SK-N-SH treated with all-trans-retinoic acid at 6 μM for 48 hours (cell line): ENCODE results near the gene TRMT61A.

Experiments used
- CREB5 ChIP-seq: fragments of 250-450 bp; sonication (Bioruptor Pico); IDR thresholded peaks from 2 replicates; pipeline ENCODE4 v1.5.1; 2020; ENCODE audit warnings: low read depth, mild to moderate bottlenecking, moderate library complexity
- CSRNP3 ChIP-seq: fragments of 250-450 bp; sonication (Bioruptor Pico); IDR thresholded peaks from 2 replicates; pipeline ENCODE4 v1.5.1; 2021; ENCODE audit warnings: mild to moderate bottlenecking, moderate library complexity
- ESRRG ChIP-seq: fragments of 250-450 bp; sonication (Bioruptor Pico); IDR thresholded peaks from 2 replicates; pipeline ENCODE4 v1.6.1; 2021; ENCODE audit warnings: mild to moderate bottlenecking
- GLIS3 ChIP-seq: fragments of 250-450 bp; sonication (Bioruptor Pico); IDR thresholded peaks from 2 replicates; pipeline ENCODE4 v1.5.0; 2020; ENCODE audit warnings: mild to moderate bottlenecking, moderate library complexity
- PATZ1 ChIP-seq: fragments of 250-450 bp; sonication (Bioruptor Pico); IDR thresholded peaks from 2 replicates; pipeline ENCODE4 v1.8.0; 2020; ENCODE audit warnings: mild to moderate bottlenecking, moderate library complexity, borderline replicate concordance
- PPARA ChIP-seq: fragments of 250-450 bp; sonication (Bioruptor Pico); IDR thresholded peaks from 2 replicates; pipeline ENCODE4 v1.5.0; 2020; ENCODE audit warnings: mild to moderate bottlenecking, borderline replicate concordance
- RARB ChIP-seq: fragments of 250-450 bp; sonication (Bioruptor Pico); IDR thresholded peaks from 2 replicates; pipeline ENCODE4 v1.8.0; 2021; ENCODE audit warnings: mild to moderate bottlenecking, moderate library complexity
- TOX ChIP-seq: fragments of 250-450 bp; sonication (Bioruptor Pico); IDR thresholded peaks from 2 replicates; pipeline ENCODE4 v1.8.0; 2021; ENCODE audit warnings: mild to moderate bottlenecking, moderate library complexity, borderline replicate concordance
- ZC3H10 ChIP-seq: fragments of 250-450 bp; sonication (Bioruptor Pico); IDR thresholded peaks from 2 replicates; pipeline ENCODE4 v1.5.1; 2021; ENCODE audit warnings: mild to moderate bottlenecking, moderate library complexity
- ZFP30 ChIP-seq: fragments of 450-650 bp; formaldehyde crosslinking; IDR thresholded peaks from 2 replicates; pipeline ENCODE4 v1.5.0; 2022; ENCODE audit warnings: mild to moderate bottlenecking, moderate library complexity
- ZNF8 ChIP-seq: fragments of 450-650 bp; formaldehyde crosslinking; IDR thresholded peaks from 2 replicates; pipeline ENCODE4 v1.5.0; 2020; ENCODE audit warnings: mild to moderate bottlenecking, moderate library complexity

GRCh38 chr14:103548463-103549351 lies 19.7 kb downstream of the TRMT61A start:
- TF ChIP-seq ZFP30 (CRISPR knock-in tag): no peak
- no peak for TF ChIP-seq CREB5 (CRISPR knock-in tag)
- no peak for TF ChIP-seq RARB
- no peak for TF ChIP-seq TOX (CRISPR knock-in tag)
- TF ChIP-seq PATZ1 (CRISPR knock-in tag): no peak
- TF ChIP-seq ZC3H10 (CRISPR knock-in tag): no peak
- TF ChIP-seq ZNF8: no peak
- no peak for TF ChIP-seq PPARA
- TF ChIP-seq ESRRG: no peak
- no peak for TF ChIP-seq GLIS3 (CRISPR knock-in tag)
- no peak for TF ChIP-seq CSRNP3
